Ectodermal cell (in vitro differentiated cells): Measurements from ENCODE around the gene KLKB1.

Experiments used
- H3K27ac ChIP-seq: 2 replicates; pipeline ENCODE4 v1.7.0; 2013; ENCODE audit warnings: mild to moderate bottlenecking, low read depth, low read length; ENCODE audit not compliant: insufficient read depth, poor library complexity, severe bottlenecking
- H3K27me3 ChIP-seq: 2 replicates; pipeline ENCODE4 v1.7.0; 2013; ENCODE audit warnings: mild to moderate bottlenecking, low read length; ENCODE audit not compliant: insufficient read depth, control insufficient read depth, poor library complexity, severe bottlenecking
- H3K36me3 ChIP-seq: one replicate; pipeline ENCODE4 v1.7.0; 2013; ENCODE audit warnings: low read length; ENCODE audit not compliant: control insufficient read depth, insufficient read depth
- H3K4me1 ChIP-seq: one replicate; pipeline ENCODE4 v1.7.0; 2013; ENCODE audit warnings: low read length; ENCODE audit not compliant: control insufficient read depth, insufficient read depth
- H3K4me3 ChIP-seq: 2 replicates; pipeline ENCODE4 v1.7.0; 2013; ENCODE audit warnings: low read depth, low read length, control low read depth; ENCODE audit not compliant: insufficient read depth
- H3K9me3 ChIP-seq: 2 replicates; pipeline ENCODE4 v1.7.0; 2013; ENCODE audit warnings: mild to moderate bottlenecking, low read length, moderate library complexity; ENCODE audit not compliant: control insufficient read depth
- WGBS, 2 experiments: methylation state at CpG; one replicate each; pipeline ENCODE4 v1.1.7; 2013; ENCODE audit warnings: missing lambda C conversion rate in 2 of 2; 5-methylcytosine and 5-hydroxymethylcytosine counted together

Gene KLKB1

DNA sequence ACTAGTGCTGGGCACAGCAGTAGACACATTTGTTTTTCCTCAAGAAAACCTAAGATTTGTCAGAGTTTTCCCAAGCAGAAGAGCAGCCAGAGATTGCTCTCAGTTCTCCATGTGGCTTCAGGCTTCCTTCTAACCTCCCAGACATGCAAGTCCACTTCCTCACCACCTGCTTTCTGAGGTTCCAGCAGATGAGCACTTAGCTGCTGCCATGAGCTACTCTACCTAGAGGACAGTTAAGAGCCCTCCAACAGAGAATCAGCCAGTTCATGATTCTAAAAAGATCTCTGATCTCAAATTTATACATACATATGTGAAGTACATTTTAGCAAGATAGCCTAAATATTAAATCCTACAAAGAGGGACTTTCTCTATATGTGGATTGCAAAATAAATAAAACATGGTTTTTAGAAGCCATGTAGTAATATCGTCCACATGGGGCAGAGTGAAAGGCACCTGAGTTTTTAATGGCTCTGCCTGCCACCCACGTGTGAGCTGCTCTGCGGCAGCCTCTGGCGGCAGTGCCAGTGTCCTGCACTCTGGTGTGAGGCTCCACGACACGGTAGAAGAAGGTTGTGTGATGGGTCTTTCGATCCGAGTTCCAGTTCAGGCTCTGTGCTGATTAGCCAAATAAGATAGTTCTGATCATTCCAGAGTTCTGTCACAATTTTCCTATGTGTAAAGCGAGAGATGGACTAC is 25.6 kb upstream of the KLKB1 start:
- Histone ChIP-seq H3K27ac (no peak overlapping the region), H3K4me3 (no peak overlapping the region), H3K9me3 (no peaks in the 10 kb centered on the region), H3K27me3 (no peaks in the 10 kb centered on the region), H3K4me1 (peaks cover 5% of the 10 kb centered on the region), H3K36me3 (no peaks in the 10 kb centered on the region)
- WGBS, 2 experiments, result 62 to 68% methylated on average over 9 of the region's 9 CpGs

DNA sequence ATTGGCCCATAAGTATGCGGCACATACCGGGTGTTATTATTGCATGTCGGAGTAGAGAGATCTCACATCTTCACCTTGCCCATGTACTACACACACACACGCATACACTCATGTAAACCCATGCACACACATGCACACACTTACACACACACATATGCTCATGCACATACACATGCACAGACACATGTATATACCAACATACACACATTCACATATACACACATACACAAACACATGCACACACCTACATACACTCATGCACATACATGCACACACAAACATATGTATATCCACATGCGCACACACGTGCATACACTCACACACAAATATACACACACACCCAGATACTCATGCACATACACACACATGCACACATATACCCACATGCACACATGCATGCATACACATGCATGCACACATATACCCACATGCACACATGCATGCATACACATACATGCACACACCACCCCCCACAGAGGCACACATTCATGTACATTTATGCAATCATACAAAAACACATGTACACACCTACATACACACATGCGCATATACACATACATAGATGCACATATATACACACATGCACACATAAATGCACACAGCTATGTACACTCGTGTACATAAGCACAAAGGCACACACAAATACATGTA is 24.7 kb upstream of the KLKB1 start:
- no peaks in the 10 kb centered on the region for H3K27me3 ChIP-seq
- no peak overlapping the region for H3K27ac ChIP-seq
- peaks cover 5% of the 10 kb centered on the region for H3K4me1 ChIP-seq
- no peaks in the 10 kb centered on the region for H3K9me3 ChIP-seq
- 85 to 89% methylated on average over 8 of the region's 8 CpGs for WGBS, 2 experiments
- H3K36me3 ChIP-seq, result no peaks in the 10 kb centered on the region
- H3K4me3 ChIP-seq, result no peak overlapping the region

DNA sequence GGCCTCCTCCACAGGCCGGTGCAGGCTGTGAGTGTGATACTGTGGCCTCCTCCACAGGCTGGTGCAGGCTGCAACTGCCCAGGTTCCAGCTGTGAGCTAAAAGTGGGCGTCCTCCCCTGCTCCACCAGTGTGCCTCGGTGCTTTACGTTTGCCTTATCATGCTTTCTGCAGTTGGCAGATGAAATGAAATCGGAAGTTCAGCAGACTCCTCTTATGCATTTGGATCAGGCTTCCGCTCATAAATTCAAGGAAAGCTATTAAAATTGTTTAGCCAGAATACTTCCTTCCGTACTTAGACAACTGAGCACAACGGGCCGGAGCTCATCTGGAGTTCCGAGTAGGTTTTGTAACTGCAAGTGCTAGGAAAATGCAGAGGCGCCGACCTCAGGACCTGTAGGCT is 23.9 kb upstream of the KLKB1 start:
- WGBS, 2 experiments, result 91 to 94% methylated on average over 12 of the region's 12 CpGs
- H3K9me3 ChIP-seq, result no peaks in the 10 kb centered on the region
- no peak overlapping the region for H3K27ac ChIP-seq
- H3K4me3 ChIP-seq, result no peak overlapping the region
- H3K36me3 ChIP-seq, result no peaks in the 10 kb centered on the region
- no peaks in the 10 kb centered on the region for H3K27me3 ChIP-seq
- peaks cover 5% of the 10 kb centered on the region for H3K4me1 ChIP-seq

DNA sequence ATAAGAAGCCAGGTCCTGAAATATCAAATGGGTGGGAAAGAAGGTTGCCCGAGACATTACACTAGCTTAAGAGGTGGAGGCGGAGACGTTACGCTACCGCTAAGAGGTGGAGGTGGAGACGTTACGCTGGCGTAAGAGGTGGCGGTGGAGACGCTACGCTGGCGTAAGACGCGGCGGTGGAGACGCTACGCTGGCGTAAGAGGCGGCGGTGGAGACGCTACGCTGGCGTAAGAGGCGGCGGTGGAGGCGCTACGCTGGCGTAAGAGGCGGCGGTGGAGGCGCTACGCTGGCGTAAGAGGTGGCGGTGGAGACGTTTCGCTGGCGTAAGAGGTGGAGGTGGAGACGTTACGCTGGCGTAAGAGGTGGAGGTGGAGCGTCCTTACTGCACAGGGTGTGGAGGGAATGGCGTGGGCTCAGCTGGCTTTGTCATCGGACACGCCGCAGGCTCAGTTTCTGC is 23.2 kb upstream of the KLKB1 start:
- WGBS, 2 experiments, result 87 to 88% methylated on average over 45 of the region's 45 CpGs
- H3K27me3 ChIP-seq, result no peaks in the 10 kb centered on the region
- no peak overlapping the region for H3K4me3 ChIP-seq
- peaks cover 5% of the 10 kb centered on the region for H3K4me1 ChIP-seq
- no peaks in the 10 kb centered on the region for H3K9me3 ChIP-seq
- H3K27ac ChIP-seq, result no peak overlapping the region
- H3K36me3 ChIP-seq, result no peaks in the 10 kb centered on the region

DNA sequence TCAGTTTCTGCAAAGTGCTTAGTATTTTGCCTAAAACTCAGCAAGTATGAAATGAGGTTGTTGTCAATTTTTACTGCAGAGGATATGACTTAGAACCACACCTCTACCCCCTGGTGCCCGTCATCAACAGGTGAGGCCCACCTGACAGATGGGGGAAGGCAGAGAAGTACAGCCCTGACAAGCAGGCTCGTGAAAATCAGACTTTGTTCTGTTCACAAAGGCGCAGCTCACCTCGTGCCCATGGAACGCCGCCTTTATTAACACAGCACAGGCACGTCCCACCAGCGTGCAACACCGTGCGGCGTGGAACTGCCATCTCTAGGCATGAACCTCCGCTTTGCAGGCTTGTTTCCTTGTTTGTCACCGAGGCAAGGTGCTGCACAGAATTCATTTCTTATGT is 22.6 kb upstream of the KLKB1 start:
- Histone ChIP-seq H3K4me1 (peaks cover 5% of the 10 kb centered on the region), H3K4me3 (no peak overlapping the region), H3K27ac (no peak overlapping the region), H3K27me3 (no peaks in the 10 kb centered on the region), H3K36me3 (no peaks in the 10 kb centered on the region), H3K9me3 (no peaks in the 10 kb centered on the region)
- WGBS, 2 experiments, result 94 to 95% methylated on average over 13 of the region's 13 CpGs

DNA sequence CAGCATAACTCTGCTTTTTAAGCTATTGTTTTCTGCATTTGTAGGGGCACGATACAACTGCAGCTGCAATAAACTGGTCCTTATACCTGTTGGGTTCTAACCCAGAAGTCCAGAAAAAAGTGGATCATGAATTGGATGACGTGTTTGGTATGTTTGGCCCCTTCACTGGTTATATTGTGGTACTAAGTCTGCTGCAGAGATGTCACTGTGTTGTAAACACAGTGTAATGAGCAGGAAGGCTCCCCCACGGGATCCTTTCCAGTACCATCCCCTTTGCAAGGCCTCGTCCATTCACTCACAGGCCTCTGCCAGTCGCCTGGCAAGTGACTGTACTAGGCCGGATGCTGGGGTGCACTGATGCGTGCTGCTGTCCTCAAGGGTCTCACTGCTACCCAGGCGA is 22.2 kb upstream of the KLKB1 start:
- no peaks in the 10 kb centered on the region for H3K9me3 ChIP-seq
- 89 to 90% methylated on average over 8 of the region's 8 CpGs for WGBS, 2 experiments
- no peak overlapping the region for H3K27ac ChIP-seq
- no peaks in the 10 kb centered on the region for H3K27me3 ChIP-seq
- peaks cover 5% of the 10 kb centered on the region for H3K4me1 ChIP-seq
- no peak overlapping the region for H3K4me3 ChIP-seq
- no peaks in the 10 kb centered on the region for H3K36me3 ChIP-seq

DNA sequence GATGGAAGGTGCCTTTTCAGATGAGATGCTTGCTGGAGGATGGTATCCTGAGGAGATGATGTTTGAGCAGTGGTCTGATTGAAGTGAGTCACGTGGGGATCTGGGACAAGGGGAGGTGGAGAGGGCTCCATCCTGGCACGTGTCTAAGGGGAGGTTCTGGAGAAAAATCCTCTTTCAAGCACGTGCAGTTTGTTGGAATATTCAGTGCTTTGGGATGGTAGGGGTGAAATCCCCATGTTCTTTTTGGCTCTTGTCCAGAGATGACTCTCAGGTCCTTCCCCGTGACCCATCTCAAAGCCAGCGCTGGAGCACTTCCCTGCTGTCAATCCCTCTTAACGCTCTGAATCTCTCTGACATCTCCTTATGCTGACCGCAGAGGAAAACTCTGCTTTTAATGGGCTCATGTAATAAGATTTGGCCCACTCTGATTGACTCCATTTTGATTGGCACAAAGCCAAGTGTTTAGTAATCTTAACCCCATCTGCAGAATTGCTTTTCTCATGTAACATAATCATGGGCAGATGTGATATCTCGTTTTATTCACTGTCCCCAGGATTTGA is 10.8 kb upstream of the KLKB1 start:
- no peaks in the 10 kb centered on the region for H3K9me3 ChIP-seq
- H3K4me1 ChIP-seq, result no peaks in the 10 kb centered on the region
- no peaks in the 10 kb centered on the region for H3K27me3 ChIP-seq
- H3K27ac ChIP-seq, result no peak overlapping the region
- no peaks in the 10 kb centered on the region for H3K36me3 ChIP-seq
- WGBS, 2 experiments, result 87 to 90% methylated on average over 8 of the region's 8 CpGs
- H3K4me3 ChIP-seq, result no peak overlapping the region

DNA sequence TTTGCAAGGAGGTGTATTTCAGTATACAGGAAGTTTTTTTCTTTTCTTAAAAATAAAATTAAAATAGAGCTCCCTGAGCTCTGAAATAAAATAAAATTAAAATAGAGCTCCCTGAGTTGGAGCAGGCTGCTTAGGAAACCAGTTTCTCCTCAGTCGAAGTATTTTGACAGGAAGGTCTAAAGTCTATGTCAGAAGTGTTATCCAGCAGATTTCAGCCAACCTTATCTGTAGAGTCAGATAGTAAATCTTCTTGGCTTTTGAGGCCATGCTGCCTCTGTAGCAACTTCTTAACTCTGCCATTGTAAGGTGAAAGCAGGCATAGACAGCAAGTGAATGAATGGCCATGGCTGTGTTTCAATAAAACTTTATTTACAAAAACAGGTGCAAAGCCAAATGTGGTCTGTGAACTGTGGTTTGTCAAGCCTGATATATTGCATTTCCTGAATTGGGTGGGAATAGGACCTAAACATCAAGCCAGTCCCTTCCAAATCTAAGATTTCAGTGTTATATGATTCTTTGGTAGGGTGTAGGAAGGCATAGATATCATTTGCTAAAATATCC is 9.5 kb upstream of the KLKB1 start:
- WGBS, 2 experiments, result 92 to 98% methylated on average over 1 of the region's 1 CpG
- H3K36me3 ChIP-seq, result no peaks in the 10 kb centered on the region
- H3K9me3 ChIP-seq, result no peaks in the 10 kb centered on the region
- H3K4me3 ChIP-seq, result no peak overlapping the region
- H3K4me1 ChIP-seq, result no peaks in the 10 kb centered on the region
- H3K27me3 ChIP-seq, result no peaks in the 10 kb centered on the region
- H3K27ac ChIP-seq, result no peak overlapping the region

DNA sequence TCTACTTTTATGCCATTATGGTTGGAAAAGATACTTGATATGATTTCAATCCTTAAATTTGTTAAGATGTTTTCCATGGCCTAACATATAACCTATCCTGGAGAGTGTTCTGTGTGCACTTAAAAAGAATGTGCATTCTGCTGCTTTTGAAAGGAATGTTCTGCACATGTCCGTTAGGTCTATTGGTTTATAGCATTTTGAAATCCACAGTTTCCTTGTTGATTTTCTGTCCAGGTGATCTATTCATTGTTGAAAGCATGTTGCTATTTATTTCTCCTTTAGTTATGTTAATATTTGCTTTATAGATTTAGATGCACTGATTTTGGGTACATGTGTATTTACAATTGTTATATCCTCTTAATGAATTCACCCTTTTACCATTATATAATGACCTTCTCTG is 5.7 kb upstream of the KLKB1 start:
- H3K9me3 ChIP-seq, result no peaks in the 10 kb centered on the region
- no peaks in the 10 kb centered on the region for H3K27me3 ChIP-seq
- WGBS, 2 experiments, result 91 to 93% methylated on average over 1 of the region's 1 CpG
- H3K4me1 ChIP-seq, result no peaks in the 10 kb centered on the region
- no peak overlapping the region for H3K27ac ChIP-seq
- H3K36me3 ChIP-seq, result no peaks in the 10 kb centered on the region
- no peak overlapping the region for H3K4me3 ChIP-seq

DNA sequence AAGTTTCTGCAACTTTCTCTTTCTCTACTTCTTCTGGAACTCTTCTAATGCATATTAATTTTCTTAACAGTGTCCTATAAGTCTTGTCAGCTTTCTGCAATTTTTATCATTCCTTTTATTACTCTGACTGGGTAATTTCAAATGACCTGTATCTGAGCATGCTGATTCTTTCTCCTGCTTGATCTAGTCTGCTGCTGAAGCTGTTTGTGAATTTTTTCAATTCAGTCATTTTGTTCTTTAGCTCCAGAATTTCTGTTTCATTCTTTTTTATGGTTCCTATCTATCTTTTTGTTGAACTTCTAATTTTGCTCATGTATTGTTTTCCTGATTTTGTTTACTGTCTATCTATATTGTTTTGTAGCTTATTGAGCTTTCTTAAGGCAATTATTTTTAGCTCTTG is 1.5 kb upstream of the KLKB1 start:
- no peaks in the 10 kb centered on the region for H3K4me1 ChIP-seq
- H3K27ac ChIP-seq, result no peak overlapping the region
- no peak overlapping the region for H3K4me3 ChIP-seq
- H3K27me3 ChIP-seq, result no peaks in the 10 kb centered on the region
- H3K36me3 ChIP-seq, result no peaks in the 10 kb centered on the region
- H3K9me3 ChIP-seq, result no peaks in the 10 kb centered on the region
